GM19023 (cell line): ENCODE results near the gene UMODL1.

ENCODE experiments used
- ATAC-seq: cut with Tn5 transposase; IDR thresholded peaks from one replicate; pipeline ENCODE4 v1.9.1; 2021; ENCODE audit warnings: mild to moderate bottlenecking, moderate library complexity; ENCODE audit not compliant: unreplicated experiment

The UMODL1 gene

GRCh38 chr21:42125571-42126544 is 54.7 kb downstream of the UMODL1 start:
- ATAC-seq: no peak

GRCh38 chr21:42127164-42128150 is 56.3 kb downstream of the UMODL1 start:
- no peak for ATAC-seq

DNA sequence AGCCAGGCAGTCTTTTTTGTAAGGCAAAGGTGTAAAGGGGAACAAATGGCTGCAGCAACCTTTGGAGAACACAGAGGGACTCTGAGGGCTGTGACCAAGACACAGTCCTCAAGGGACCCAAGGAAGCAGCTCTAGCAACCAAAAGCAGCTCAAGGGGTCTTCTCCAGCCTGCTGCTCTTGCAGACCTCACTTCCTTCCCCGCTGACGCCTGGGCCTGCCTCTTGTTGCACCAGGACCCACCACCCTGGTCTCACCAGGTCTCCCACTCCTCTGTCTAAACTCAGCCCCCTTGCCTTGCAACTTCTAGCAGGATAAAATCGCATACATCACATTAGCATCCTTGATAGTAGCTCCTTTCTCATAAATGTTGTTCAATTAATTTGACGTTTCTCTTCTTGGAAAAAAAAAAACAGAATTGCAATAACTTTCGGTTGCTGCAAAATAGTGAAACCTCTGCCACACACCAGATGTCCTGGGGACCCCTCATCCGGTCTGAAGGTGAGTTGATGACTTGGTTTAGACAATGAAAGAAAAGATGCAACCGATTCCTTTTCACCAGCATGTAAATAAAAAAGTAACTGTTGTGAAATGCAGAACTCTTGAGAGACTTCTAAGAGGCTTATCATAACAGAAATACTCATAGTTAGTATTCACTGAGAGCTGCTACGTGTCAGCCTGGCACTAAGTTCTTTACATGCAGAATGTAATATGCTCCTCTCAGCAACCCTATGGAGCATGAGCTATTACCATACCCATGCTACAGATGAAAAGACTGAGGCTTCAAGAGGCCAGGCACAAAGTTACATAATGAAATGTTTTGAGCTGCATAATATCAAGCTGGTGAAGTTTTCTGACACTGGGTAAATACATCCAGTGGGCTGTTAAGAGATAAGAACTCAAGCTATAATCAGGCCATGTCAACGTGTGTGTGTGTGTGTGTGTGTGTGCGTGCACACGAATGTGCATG is 58.5 kb downstream of the UMODL1 start:
- ATAC-seq: no peak

GRCh38 chr21:42130441-42130840 is 59.3 kb downstream of the UMODL1 start:
- no peak for ATAC-seq

DNA sequence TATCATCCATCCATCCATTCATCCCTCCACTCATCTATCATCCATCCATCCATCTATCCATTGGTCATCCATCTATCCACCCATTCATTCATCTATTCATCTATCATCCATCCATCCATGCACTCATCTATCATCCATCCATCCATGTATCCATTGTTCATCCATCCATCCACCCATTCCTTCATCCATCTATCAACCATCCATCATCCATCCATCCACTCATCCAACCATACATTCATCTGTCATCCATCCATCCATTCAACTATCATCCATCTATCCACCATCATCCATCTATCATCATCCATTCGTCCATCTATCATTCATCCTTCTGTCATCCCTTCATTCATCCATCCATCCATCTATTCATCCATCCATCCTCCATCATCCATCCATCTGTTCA is 61.1 kb downstream of the UMODL1 start:
- no peak for ATAC-seq

GRCh38 chr21:42133131-42133530 is 62.0 kb downstream of the UMODL1 start:
- no peak for ATAC-seq

GRCh38 chr21:42135386-42136052 is 64.4 kb downstream of the UMODL1 start:
- no peak for ATAC-seq

DNA sequence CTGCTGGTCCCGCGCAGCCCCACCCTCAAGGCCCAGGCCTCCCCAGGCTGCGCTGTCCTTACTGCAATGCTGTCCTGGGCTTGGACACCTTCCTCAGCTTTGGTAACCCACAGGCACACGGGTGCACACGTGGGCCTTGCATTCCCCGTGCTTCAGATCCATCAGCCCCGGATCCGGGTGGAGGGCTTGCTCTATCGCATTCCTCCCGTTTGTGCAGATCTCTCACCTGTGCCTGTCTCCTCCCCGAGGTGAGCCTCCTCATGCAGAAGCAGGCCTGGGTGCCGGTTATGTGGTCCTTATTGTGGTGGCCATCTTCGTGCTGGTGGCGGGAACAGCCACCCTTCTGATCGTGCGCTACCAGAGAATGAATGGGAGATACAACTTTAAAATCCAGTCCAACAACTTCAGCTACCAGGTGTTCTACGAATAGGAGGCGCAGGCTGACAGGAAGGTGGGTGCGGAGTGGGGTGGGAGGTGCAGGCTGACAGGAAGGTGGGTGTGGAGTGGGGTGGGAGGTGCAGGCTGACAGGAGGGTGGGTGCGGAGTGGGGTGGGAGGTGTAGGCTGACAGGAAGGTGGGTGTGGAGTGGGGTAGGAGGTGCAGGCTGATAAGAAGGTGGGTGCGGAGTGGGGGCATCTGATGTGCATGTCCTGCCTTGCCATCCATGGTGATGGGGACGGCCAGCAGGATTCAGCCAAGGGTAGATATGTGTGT is 66.2 kb downstream of the UMODL1 start:
- ATAC-seq: no peak

GRCh38 chr21:42140196-42140934 is 69.2 kb downstream of the UMODL1 start:
- no peak for ATAC-seq

- no peak for ATAC-seq
Measured at GRCh38 chr21:42141643-42142042, 70.5 kb downstream of the UMODL1 start.

DNA sequence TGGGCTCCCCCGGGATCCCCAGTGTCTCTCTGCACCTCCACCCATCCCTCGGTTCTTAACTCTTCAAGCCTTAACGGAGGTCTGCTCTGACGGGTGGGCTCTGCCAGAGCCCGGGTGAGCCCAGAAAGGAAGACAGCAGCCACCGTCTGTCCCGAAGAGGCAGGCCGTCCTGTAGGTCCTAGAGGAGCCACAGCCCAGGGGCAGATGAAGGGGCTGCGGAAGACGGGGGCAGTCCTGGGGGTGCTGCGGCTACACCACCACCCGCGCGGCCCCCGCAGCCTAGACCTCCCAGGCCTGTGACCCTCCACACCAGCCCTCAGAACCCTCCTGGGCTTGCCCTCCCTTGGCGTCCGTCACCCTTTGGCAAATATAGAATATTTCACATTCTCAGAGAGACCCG is 71.0 kb downstream of the UMODL1 start:
- ATAC-seq: no peak

- ATAC-seq: no peak
Measured at GRCh38 chr21:42142627-42143026, 71.5 kb downstream of the UMODL1 start.

GRCh38 chr21:42143111-42143510 is 72.0 kb downstream of the UMODL1 start:
- no peak for ATAC-seq

GRCh38 chr21:42144221-42144620 is 73.1 kb downstream of the UMODL1 start:
- ATAC-seq: no peak

- no peak for ATAC-seq
Measured at GRCh38 chr21:42144679-42145568, 73.8 kb downstream of the UMODL1 start.

DNA sequence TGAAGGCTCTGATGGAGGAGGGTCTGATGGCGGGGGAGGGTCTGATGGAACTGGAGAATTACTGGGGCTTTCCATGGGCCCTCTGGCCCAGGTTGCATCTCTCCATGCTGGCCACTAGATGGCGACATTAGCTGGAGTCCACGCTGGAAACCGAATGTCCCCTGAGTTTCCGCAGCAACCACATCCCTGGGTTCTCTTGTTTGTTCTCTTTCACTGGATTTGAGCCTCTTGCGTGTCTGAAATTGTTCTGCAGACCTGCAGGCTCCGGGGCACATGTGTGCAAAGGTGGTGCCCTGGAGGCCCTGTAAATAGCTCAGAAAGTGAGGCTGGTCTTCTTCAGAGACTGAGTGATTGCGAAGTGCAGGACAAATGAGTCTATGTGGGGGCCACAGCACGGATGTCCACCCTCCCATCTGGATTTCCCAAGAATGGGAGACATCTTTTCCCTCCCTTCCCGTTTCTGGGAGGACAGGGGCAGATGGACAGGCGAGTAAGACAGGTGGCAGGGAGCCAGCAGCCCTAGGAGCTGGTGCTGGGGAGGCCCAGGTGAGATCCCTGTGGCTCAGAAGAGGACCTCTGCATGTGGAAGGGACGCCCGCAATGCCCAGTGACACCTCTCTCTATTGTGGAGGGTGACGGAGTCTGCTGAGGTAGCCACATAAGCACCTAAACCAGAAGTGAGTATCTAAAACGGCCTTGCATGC is 74.6 kb downstream of the UMODL1 start:
- no peak for ATAC-seq

DNA sequence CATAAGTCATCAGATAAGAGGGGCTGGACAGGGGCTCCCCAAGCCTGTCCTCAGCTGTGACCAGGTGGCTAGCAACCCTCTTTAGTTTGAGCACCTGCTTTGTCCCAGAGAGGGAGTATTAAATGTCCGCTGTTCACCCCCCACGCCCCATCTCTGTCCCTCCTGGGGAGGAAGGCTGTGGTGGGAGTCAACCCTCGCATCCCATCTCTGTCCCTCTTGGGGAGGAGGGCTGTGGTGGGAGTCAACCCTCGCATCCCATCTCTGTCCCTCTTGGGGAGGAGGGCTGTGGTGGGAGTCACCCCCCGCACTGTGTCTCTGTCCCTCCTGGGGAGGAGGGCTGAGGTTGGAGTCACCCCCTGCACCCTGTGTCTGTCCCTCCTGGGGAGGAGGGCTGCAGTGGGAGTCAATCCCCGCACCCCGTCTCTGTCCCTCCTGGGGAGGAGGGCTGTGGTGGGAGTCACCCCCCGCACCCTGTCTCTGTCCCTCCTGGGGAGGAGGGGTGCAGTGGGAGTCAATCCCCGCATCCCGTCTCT is 75.2 kb downstream of the UMODL1 start:
- no peak for ATAC-seq
